ENCODE measurements around the gene APOA1. TPM values are rescaled to one million over a fixed set of nuclear protein-coding genes. Genes with fewer than 3 reads are reported as not detected.
A peak's percentile ranks its signal among the peaks of the same experiment; 100 is the strongest.

Gene APOA1
- total and polyA plus RNA-seq, 2 of the 4 experiments (the other 2 are of a cell fraction): 0.18 to 0.89 TPM

DNA sequence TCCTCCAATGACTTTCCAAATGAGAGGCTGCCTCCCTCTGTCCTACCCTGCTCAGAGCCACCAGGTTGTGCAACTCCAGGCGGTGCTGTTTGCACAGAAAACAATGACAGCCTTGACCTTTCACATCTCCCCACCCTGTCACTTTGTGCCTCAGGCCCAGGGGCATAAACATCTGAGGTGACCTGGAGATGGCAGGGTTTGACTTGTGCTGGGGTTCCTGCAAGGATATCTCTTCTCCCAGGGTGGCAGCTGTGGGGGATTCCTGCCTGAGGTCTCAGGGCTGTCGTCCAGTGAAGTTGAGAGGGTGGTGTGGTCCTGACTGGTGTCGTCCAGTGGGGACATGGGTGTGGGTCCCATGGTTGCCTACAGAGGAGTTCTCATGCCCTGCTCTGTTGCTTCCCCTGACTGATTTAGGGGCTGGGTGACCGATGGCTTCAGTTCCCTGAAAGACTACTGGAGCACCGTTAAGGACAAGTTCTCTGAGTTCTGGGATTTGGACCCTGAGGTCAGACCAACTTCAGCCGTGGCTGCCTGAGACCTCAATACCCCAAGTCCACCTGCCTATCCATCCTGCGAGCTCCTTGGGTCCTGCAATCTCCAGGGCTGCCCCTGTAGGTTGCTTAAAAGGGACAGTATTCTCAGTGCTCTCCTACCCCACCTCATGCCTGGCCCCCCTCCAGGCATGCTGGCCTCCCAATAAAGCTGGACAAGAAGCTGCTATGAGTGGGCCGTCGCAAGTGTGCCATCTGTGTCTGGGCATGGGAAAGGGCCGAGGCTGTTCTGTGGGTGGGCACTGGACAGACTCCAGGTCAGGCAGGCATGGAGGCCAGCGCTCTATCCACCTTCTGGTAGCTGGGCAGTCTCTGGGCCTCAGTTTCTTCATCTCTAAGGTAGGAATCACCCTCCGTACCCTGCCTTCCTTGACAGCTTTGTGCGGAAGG lies 4.8 kb downstream of the APOA1 start:
- no peaks in the 10 kb centered on the region; the same call in 1 of the 2 replicates for H3K9me1 ChIP-seq (ENCODE audit: insufficient read depth, low read length)
- H2BK120ac ChIP-seq (ENCODE audit: low read depth, low read length): no peak overlapping the region
- no peaks in the 10 kb centered on the region for H3K36me3 ChIP-seq (ENCODE audit: control insufficient read depth, insufficient read depth, low read length)
- H3K4me1 ChIP-seq (ENCODE audit: control insufficient read depth, insufficient read depth, low read length): peaks cover 7% of the 10 kb centered on the region; the same call in 1 of the 2 replicates
- no peaks in the 10 kb centered on the region for H3K79me1 ChIP-seq (ENCODE audit: low read depth in 1 of 2, low read length in 2 of 2)
- H3K18ac ChIP-seq (ENCODE audit: low read depth, low read length): no peak overlapping the region
- no peak overlapping the region for H2BK20ac ChIP-seq (ENCODE audit: low read depth, low read length)
- no peak overlapping the region for H3K4me2 ChIP-seq (ENCODE audit: low read depth, low read length)
- H3K14ac ChIP-seq (replicated peaks; ENCODE audit: low read depth, low read length): no peak overlapping the region
- H3K9ac ChIP-seq (ENCODE audit: low read depth, low read length): no peak overlapping the region
- WGBS, 2 experiments (ENCODE audit: extremely low coverage in 2 of 2, insufficient read length in 1 of 2): 97% methylated on average over 5 of the region's 13 CpGs; no CpG with 5 or more reads in 1 of the 2 experiments
- ATAC-seq (ENCODE audit: low read depth) (no peak), DNase-seq (no peak)
- no peak overlapping the region for H2AK5ac ChIP-seq (ENCODE audit: low read depth, low read length)
- BruUV-seq (replicated peaks): no TSS peak
- in situ Hi-C loops (cut with MboI; ENCODE audit: low sequenced_read_pairs) (no loop called here), intact Hi-C loops (cut with micrococcal nuclease) (no loop called here), dilution Hi-C loops (cut with HindIII; ENCODE audit: low sequenced_read_pairs, unreplicated experiment) (no loop called here)
- H2BK5ac ChIP-seq (ENCODE audit: low read depth, low read length, poor library complexity, severe bottlenecking): no peak overlapping the region
- H3K27me3 ChIP-seq (ENCODE audit: control insufficient read depth, insufficient read depth, low read length): peaks cover 7% of the 10 kb centered on the region; the same call in 1 of the 2 replicates
- H3K4me3 ChIP-seq (ENCODE audit: insufficient read depth, low read depth, low read length): no peak overlapping the region
- H3K27ac ChIP-seq (ENCODE audit: insufficient read depth, low read length): no peak overlapping the region
- no peaks in the 10 kb centered on the region for H3K9me3 ChIP-seq (ENCODE audit: control insufficient read depth, insufficient read depth, low read length)
- no peak overlapping the region for H3K56ac ChIP-seq (ENCODE audit: extremely low read depth, insufficient read depth, low read length)
- H4K5ac ChIP-seq (ENCODE audit: low read depth, low read length): no peak overlapping the region
- peak overlapping the region; percentile 8 for H2AFZ ChIP-seq (replicated peaks; ENCODE audit: low read length, poor library complexity)
- H3K4ac ChIP-seq (ENCODE audit: low read depth, low read length): no peak overlapping the region
- H2BK15ac ChIP-seq (ENCODE audit: low read depth, low read length): no peak overlapping the region
- H2AK9ac ChIP-seq (replicated peaks; ENCODE audit: low read depth, low read length, poor library complexity): no peak overlapping the region
- no peak overlapping the region for H3K23ac ChIP-seq (ENCODE audit: low read depth, low read length)
- ChIA-PET POLR2A (ENCODE audit: unreplicated experiment) (no interaction called here), CTCF (no interaction called here)
- H4K91ac ChIP-seq (ENCODE audit: insufficient read depth, low read depth, low read length): no peak overlapping the region
- H4K20me1 ChIP-seq (ENCODE audit: insufficient read depth, low read length): no peaks in the 10 kb centered on the region
- H4K8ac ChIP-seq (ENCODE audit: low read depth in 2 of 2, low read length in 2 of 2): no peak overlapping the region
- TF ChIP-seq NFE2L2 (IDR thresholded peaks at IDR 0.05; ENCODE audit: low read depth, low read length) (no peak), BHLHE40 (IDR thresholded peaks at IDR 0.05; ENCODE audit: low read depth, low read length) (no peak), MXI1 (IDR thresholded peaks at IDR 0.05; ENCODE audit: borderline replicate concordance, low read depth, low read length) (no peak), ELK1 (IDR thresholded peaks at IDR 0.05; ENCODE audit: borderline replicate concordance, low read depth, low read length) (no peak), POLR2A (IDR thresholded peaks at IDR 0.05; ENCODE audit: low read depth, low read length) (no peak), SMC3 (IDR thresholded peaks at IDR 0.05; ENCODE audit: low read depth, low read length) (no peak), MAFK (IDR thresholded peaks at IDR 0.05; ENCODE audit: low read depth, low read length) (no peak), CHD1 (IDR thresholded peaks at IDR 0.05; ENCODE audit: low read depth, low read length) (no peak), MAZ (IDR thresholded peaks at IDR 0.05; ENCODE audit: borderline replicate concordance, low read depth, low read length) (no peak), RCOR1 (IDR thresholded peaks at IDR 0.05; ENCODE audit: insufficient replicate concordance, low read length) (no peak), CEBPB (IDR thresholded peaks at IDR 0.05; ENCODE audit: low read depth, low read length) (no peak), FOS (IDR thresholded peaks at IDR 0.05; ENCODE audit: low read depth, low read length) (no peak)
- TF ChIP-seq, protein P1, sequence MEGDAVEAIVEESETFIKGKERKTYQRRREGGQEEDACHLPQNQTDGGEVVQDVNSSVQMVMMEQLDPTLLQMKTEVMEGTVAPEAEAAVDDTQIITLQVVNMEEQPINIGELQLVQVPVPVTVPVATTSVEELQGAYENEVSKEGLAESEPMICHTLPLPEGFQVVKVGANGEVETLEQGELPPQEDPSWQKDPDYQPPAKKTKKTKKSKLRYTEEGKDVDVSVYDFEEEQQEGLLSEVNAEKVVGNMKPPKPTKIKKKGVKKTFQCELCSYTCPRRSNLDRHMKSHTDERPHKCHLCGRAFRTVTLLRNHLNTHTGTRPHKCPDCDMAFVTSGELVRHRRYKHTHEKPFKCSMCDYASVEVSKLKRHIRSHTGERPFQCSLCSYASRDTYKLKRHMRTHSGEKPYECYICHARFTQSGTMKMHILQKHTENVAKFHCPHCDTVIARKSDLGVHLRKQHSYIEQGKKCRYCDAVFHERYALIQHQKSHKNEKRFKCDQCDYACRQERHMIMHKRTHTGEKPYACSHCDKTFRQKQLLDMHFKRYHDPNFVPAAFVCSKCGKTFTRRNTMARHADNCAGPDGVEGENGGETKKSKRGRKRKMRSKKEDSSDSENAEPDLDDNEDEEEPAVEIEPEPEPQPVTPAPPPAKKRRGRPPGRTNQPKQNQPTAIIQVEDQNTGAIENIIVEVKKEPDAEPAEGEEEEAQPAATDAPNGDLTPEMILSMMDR (conservative IDR thresholded peaks at IDR 0.05; ENCODE audit: low read depth, low read length): no peak
- TF ChIP-seq, protein P2, sequence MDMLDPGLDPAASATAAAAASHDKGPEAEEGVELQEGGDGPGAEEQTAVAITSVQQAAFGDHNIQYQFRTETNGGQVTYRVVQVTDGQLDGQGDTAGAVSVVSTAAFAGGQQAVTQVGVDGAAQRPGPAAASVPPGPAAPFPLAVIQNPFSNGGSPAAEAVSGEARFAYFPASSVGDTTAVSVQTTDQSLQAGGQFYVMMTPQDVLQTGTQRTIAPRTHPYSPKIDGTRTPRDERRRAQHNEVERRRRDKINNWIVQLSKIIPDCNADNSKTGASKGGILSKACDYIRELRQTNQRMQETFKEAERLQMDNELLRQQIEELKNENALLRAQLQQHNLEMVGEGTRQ (IDR thresholded peaks at IDR 0.05; ENCODE audit: low read depth, low read length): no peak

Data from IMR-90 (cell line).